GM21381 (cell line): ENCODE results near the gene PPFIBP1.
"Not testable (repeated sequence)": the region's sequence is repeated elsewhere in the genome, so short reads cannot be mapped to it uniquely, and the experiment has no call there.

Experiments
- ATAC-seq: cut with Tn5 transposase; IDR thresholded peaks from one replicate; pipeline ENCODE4 v1.9.1; 2021; ENCODE audit warnings: mild to moderate bottlenecking, moderate library complexity; ENCODE audit not compliant: unreplicated experiment

The PPFIBP1 gene

GRCh38 chr12:27588776-27589175 is 64.8 kb downstream of the PPFIBP1 start:
- ATAC-seq: no peak

GRCh38 chr12:27589419-27589818 is 65.4 kb downstream of the PPFIBP1 start:
- no peak for ATAC-seq

GRCh38 chr12:27591698-27592097 is 67.7 kb downstream of the PPFIBP1 start:
- not testable (repeated sequence) for ATAC-seq

- ATAC-seq: no peak
These were observed 68.5 kb downstream of the PPFIBP1 start for GRCh38 chr12:27592548-27592947.

GRCh38 chr12:27593266-27593665 is 69.3 kb downstream of the PPFIBP1 start:
- ATAC-seq: no peak

GRCh38 chr12:27595231-27595642 is 71.2 kb downstream of the PPFIBP1 start:
- ATAC-seq: no peak

GRCh38 chr12:27598866-27599265 is 74.9 kb downstream of the PPFIBP1 start:
- not testable (repeated sequence) for ATAC-seq

- ATAC-seq: not testable (repeated sequence)
These were observed 77.2 kb downstream of the PPFIBP1 start for GRCh38 chr12:27601056-27601828.

GRCh38 chr12:27602516-27602915 is 78.5 kb downstream of the PPFIBP1 start:
- ATAC-seq: no peak

- no peak for ATAC-seq
These were observed 80.4 kb downstream of the PPFIBP1 start for GRCh38 chr12:27604431-27604830.

- no peak for ATAC-seq
These were observed 83.0 kb downstream of the PPFIBP1 start for GRCh38 chr12:27606986-27607385.

GRCh38 chr12:27607591-27607990 is 83.6 kb downstream of the PPFIBP1 start:
- ATAC-seq: no peak

GRCh38 chr12:27608890-27609289 is 84.9 kb downstream of the PPFIBP1 start:
- no peak for ATAC-seq

- no peak for ATAC-seq
These were observed 86.4 kb downstream of the PPFIBP1 start for GRCh38 chr12:27610374-27610773.

GRCh38 chr12:27614386-27614785 is 90.4 kb downstream of the PPFIBP1 start:
- ATAC-seq: no peak

- no peak for ATAC-seq
These were observed 90.9 kb downstream of the PPFIBP1 start for GRCh38 chr12:27614866-27615265.

GRCh38 chr12:27615331-27615891 is 91.4 kb downstream of the PPFIBP1 start:
- ATAC-seq: no peak

GRCh38 chr12:27616356-27617142 is 92.5 kb downstream of the PPFIBP1 start:
- ATAC-seq: no peak

- no peak for ATAC-seq
These were observed 94.8 kb downstream of the PPFIBP1 start for GRCh38 chr12:27618836-27619235.

GRCh38 chr12:27619308-27619707 is 95.3 kb downstream of the PPFIBP1 start:
- ATAC-seq: no peak

- no peak for ATAC-seq
These were observed 96.1 kb downstream of the PPFIBP1 start for GRCh38 chr12:27620121-27620520.
